Esophagus (tissue), 2 donors: Measurements from ENCODE around the gene KRT10. TPM values are rescaled to one million over a fixed set of nuclear protein-coding genes. Genes with fewer than 3 reads are reported as not detected.

Experiments
- H3K27ac ChIP-seq, 2 donors: one replicate each; pipeline ENCODE4 v1.5.1; 2013; ENCODE audit warnings: low read depth in 2 of 2, mild to moderate bottlenecking in 2 of 2, inconsistent platforms in 1 of 2, low read length in 1 of 2, moderate library complexity in 1 of 2
- H3K27me3 ChIP-seq, 2 donors: one replicate each; pipeline ENCODE4 v1.6.1; 2013; ENCODE audit warnings: low read length in 2 of 2, control low read depth in 1 of 2, mild to moderate bottlenecking in 1 of 2; ENCODE audit not compliant: insufficient read depth in 2 of 2, control insufficient read depth in 1 of 2
- H3K36me3 ChIP-seq, 2 donors: one replicate each; pipeline ENCODE4 v1.6.1; 2013; ENCODE audit warnings: low read length in 1 of 2; ENCODE audit not compliant: control insufficient read depth in 2 of 2, insufficient read depth in 2 of 2
- H3K4me1 ChIP-seq, 2 donors: one replicate each; pipeline ENCODE4 v1.6.1; 2013; ENCODE audit warnings: low read length in 1 of 2; ENCODE audit not compliant: control insufficient read depth in 2 of 2, insufficient read depth in 2 of 2
- H3K4me3 ChIP-seq, 2 donors: one replicate each; pipeline ENCODE4 v1.5.1; 2013; ENCODE audit warnings: low read length in 2 of 2, mild to moderate bottlenecking in 2 of 2, low read depth in 1 of 2, moderate library complexity in 1 of 2
- H3K9me3 ChIP-seq, 2 donors: one replicate each; pipeline ENCODE4 v1.6.1; 2013; ENCODE audit warnings: mild to moderate bottlenecking in 2 of 2, low read depth in 1 of 2, low read length in 1 of 2, moderate library complexity in 1 of 2; ENCODE audit not compliant: control insufficient read depth in 2 of 2, insufficient read depth in 1 of 2
- WGBS, 2 donors: extraction: QIAGEN DNeasy Blood & Tissue Kit; methylation state at CpG; one replicate each; pipeline ENCODE4 v1.1.7; 2013; 5-methylcytosine and 5-hydroxymethylcytosine counted together
- polyA plus RNA-seq, 2 donors: library from polyadenylated mRNA; stranded (reverse); fragments of 200-250 nt; gene quantifications; one replicate each; pipeline ENCODE4 v1.2.3, GENCODE V29; 2013
- donor health status: healthy with polysubstance abuse.
- donor health status: Bipolar disorder and iron deficiency.

The KRT10 gene
- polyA plus RNA-seq, 2 donors, result 30.1 to 41.2 TPM

DNA sequence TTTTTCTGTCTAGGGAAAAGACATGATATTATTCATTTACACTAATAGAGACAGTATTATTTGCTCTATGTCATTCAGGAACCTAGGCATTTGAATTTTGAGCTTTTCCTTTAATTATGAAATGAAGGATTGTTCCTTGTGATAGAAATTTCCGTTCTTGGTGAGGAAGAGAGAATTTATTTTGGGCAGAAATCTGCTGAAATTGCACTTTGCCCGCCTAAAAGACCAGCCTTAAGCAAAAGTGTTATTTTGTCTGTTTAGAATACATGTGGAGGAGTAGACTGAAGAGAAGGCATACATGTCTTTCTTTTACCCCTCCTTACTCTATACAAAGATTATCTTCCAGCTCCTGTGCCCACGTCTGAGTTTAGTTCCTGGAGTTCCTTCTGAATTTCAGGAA lies 16.8 kb upstream of the KRT10 start:
- Histone ChIP-seq H3K27me3 (no peaks in the 10 kb centered on the region), H3K36me3 (peaks cover 3 to 6% of the 10 kb centered on the region in 2 donors), H3K9me3 (no peaks in the 10 kb centered on the region), H3K4me1 (no peaks in the 10 kb centered on the region), H3K4me3 (no peak overlapping the region), H3K27ac (no peak overlapping the region)
- 83 to 87% methylated on average over 3 of the region's 3 CpGs for WGBS, 2 donors

GRCh38 chr17:40836020-40836419 lies 13.6 kb upstream of the KRT10 start:
- Histone ChIP-seq H3K4me1 (no peaks in the 10 kb centered on the region), H3K27me3 (no peaks in the 10 kb centered on the region), H3K4me3 (no peak overlapping the region), H3K36me3 (peaks cover 0 to 6% of the 10 kb centered on the region in 2 donors), H3K27ac (no peak overlapping the region), H3K9me3 (no peaks in the 10 kb centered on the region)
- WGBS, 2 donors, result 96% methylated on average over 4 of the region's 4 CpGs

- Histone ChIP-seq H3K9me3 (no peaks in the 10 kb centered on the region), H3K27me3 (no peaks in the 10 kb centered on the region), H3K36me3 (peaks cover 0 to 6% of the 10 kb centered on the region in 2 donors), H3K4me1 (no peaks in the 10 kb centered on the region), H3K27ac (no peak overlapping the region), H3K4me3 (no peak overlapping the region)
Observed at GRCh38 chr17:40833882-40834281, 11.5 kb upstream of the KRT10 start.

DNA sequence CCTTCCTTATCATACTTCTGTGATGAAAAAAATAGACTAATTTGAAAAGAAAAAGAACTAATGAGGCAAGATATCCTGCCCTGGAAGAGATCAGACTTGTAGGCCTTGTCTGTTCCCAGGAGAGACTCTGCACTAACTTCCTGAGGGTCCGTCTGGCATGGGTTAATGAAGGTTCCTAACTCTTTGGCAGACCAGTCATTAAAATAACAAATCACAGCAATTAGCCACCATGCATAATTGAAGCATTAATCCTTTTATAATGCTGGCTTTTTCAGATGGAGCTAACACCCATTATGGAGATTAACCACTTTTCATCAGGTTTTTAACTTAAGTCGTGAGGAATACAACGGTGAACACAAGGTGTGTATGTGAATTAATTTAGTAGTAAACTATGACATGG lies 10.4 kb upstream of the KRT10 start:
- 70 to 82% methylated on average over 3 of the region's 3 CpGs for WGBS, 2 donors

DNA sequence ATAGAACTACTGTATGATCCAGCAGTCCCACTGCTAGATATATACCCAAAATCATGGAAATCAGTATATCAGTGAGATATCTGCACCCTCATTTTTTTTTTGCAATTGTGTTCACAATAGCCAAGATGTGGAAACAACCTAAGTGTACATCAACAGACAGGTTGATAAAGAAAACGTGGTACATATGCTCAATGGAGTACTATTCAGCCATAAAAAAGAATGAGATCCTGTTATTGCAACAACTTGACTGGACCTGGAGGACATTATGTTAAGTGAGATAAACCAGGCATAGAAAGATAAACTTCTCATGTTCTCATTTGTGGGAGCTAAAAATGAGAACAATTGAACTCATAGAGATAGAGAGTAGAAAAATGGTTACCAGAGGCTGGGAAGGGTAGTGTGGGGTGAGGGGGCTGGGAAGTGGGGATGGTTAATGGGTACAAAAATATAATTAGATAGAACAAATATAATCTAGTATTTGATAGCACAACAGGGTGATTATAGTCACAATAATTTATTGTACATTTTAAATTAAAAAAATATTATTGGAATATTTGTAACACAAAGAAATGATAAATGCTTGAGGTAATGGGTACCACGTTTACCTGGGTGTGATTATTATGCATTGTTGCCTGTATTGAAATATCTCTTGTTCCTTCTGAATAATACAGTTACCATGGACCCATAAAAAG lies 7.8 kb upstream of the KRT10 start:
- Histone ChIP-seq H3K4me3 (no peak overlapping the region), H3K36me3 (peaks cover 0 to 6% of the 10 kb centered on the region in 2 donors), H3K4me1 (no peaks in the 10 kb centered on the region), H3K27ac (no peak overlapping the region), H3K9me3 (no peaks in the 10 kb centered on the region), H3K27me3 (no peaks in the 10 kb centered on the region)
- WGBS, 2 donors, result 85 to 92% methylated on average over 2 of the region's 2 CpGs

More for the DNA sequence above, 10.4 kb upstream of the KRT10 start:
- Histone ChIP-seq H3K27ac (no peak overlapping the region), H3K36me3 (peaks cover 0 to 6% of the 10 kb centered on the region in 2 donors), H3K27me3 (no peaks in the 10 kb centered on the region), H3K4me1 (no peaks in the 10 kb centered on the region), H3K9me3 (no peaks in the 10 kb centered on the region), H3K4me3 (no peak overlapping the region)

DNA sequence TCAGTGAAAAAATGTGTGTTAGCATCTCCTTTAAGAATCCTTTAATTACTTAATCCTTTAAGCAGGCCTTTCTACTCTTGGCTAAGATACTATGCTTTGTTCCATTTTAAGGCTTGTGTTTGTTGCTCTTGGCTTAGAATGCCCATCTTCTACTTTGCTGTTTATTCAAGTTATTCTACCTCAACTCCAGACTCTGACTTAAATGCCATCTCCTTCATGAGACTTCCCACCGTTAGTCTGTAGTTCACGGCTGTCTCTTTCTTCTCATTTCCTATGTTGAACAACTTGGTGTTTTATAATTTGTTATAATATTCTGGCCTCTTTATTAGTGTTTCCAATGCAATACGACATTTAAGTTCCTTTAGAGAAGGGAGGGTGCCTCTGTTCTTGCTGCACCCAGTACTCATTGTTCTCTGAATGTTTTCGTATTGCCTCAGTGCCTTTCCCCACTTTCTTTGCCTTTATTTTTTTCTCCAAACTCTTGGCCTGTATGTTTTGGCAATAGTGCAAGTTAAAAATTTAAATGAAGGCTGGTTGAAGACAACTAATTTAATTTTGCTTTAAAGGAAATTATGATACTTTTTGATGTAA lies 6.1 kb upstream of the KRT10 start:
- H3K9me3 ChIP-seq, result no peaks in the 10 kb centered on the region
- no peaks in the 10 kb centered on the region for H3K4me1 ChIP-seq
- no peak overlapping the region for H3K27ac ChIP-seq
- no peaks in the 10 kb centered on the region for H3K27me3 ChIP-seq
- H3K4me3 ChIP-seq, result no peak overlapping the region
- H3K36me3 ChIP-seq, result no peaks in the 10 kb centered on the region
- WGBS, 2 donors, result 72 to 78% methylated on average over 4 of the region's 4 CpGs

- no peaks in the 10 kb centered on the region for H3K36me3 ChIP-seq
- no peak overlapping the region for H3K27ac ChIP-seq
- H3K27me3 ChIP-seq, result no peaks in the 10 kb centered on the region
- no peaks in the 10 kb centered on the region for H3K9me3 ChIP-seq
- H3K4me3 ChIP-seq, result no peak overlapping the region
- 75 to 77% methylated on average over 7 of the region's 7 CpGs for WGBS, 2 donors
- H3K4me1 ChIP-seq, result no peaks in the 10 kb centered on the region
Observed at GRCh38 chr17:40827746-40828453, 5.5 kb upstream of the KRT10 start.

- no peaks in the 10 kb centered on the region for H3K27me3 ChIP-seq
- peaks cover 0 to 2% of the 10 kb centered on the region in 2 donors for H3K4me1 ChIP-seq
- H3K9me3 ChIP-seq, result no peaks in the 10 kb centered on the region
- no peak overlapping the region for H3K4me3 ChIP-seq
- WGBS, 2 donors, result 84 to 86% methylated on average over 2 of the region's 2 CpGs
- H3K36me3 ChIP-seq, result peaks cover 0 to 3% of the 10 kb centered on the region in 2 donors
- no peak overlapping the region for H3K27ac ChIP-seq
Observed at GRCh38 chr17:40825599-40825998, 3.2 kb upstream of the KRT10 start.

DNA sequence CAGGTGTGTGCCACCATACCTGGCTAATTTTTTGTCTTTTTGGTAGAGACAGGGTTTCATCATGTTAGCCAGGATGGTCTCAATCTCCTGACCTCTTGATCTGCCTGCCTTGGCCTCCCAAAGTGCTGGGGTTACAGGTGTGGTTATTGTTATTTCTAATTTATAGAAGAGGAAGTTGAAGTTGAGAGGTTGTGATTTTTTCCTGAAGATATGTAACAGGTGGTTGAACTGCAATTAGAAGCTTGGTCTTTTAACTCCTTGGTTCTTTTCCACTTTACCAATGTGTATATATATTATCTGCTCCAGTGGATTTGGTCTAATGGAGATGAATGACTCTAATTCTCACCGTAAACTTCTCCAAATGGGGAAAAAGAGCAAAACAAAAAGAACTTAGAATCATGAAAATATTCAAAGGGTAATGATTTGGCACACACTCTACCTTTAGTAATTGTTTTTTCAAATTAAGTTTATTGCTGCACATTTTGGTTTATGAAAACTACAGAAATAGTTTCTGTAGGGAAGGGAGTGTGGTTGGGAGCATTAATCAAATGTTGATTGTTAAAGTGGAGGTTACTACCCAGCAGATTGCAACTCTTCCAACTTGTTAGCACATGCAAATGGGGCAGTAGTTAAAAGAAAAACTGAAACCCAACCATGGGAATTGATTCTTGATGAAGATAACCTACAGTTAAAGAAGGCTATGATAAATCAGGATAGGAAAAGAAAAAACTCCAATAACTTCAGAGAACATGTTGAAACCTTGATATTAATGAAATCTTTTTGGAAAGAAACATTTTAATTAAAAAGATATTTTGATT lies 1.8 kb upstream of the KRT10 start:
- Histone ChIP-seq H3K27ac (no peak overlapping the region), H3K36me3 (peaks cover 0 to 3% of the 10 kb centered on the region in 2 donors), H3K9me3 (no peaks in the 10 kb centered on the region), H3K4me1 (peaks cover 0 to 2% of the 10 kb centered on the region in 2 donors), H3K27me3 (no peaks in the 10 kb centered on the region), H3K4me3 (no peak overlapping the region)
- 74 to 80% methylated on average over 1 of the region's 1 CpG for WGBS, 2 donors
